IMR-90 (cell line): Measurements from ENCODE around the gene TSC2. TPM values are rescaled to one million over a fixed set of nuclear protein-coding genes. Genes with fewer than 3 reads are reported as not detected.
A peak's percentile ranks its signal among the peaks of the same experiment; 100 is the strongest.

Experiments used
- ATAC-seq: fragments of 200-7000 bp; cut with Tn5 transposase; 2 replicates; pipeline ENCODE4 v1.9.1; 2020; ENCODE audit warnings: low read depth, mild to moderate bottlenecking, moderate library complexity
- BruUV-seq: library from RNA; stranded (reverse); fragments of 400-500 nt; replicated peaks from 2 replicates; lab custom pipeline; 2021; lab: Mats Ljungman, UMichigan
- CTCF ChIA-PET: fragments of 300-600 bp; formaldehyde crosslinking; extraction: SDS; loops from one replicate; lab custom pipeline; 2021; ENCODE audit warnings: antibody characterized with exemption; lab: Yijun Ruan, JAX
- POLR2A ChIA-PET: fragments of 300-600 bp; sonication (Branson Sonifier 250); formaldehyde crosslinking; loops from one replicate; lab custom pipeline; 2022; ENCODE audit warnings: antibody characterized with exemption; ENCODE audit not compliant: unreplicated experiment; lab: Charles Lee
- DNase-seq: peaks from one replicate; pipeline ENCODE4 v3.0.0; 2013
- H2AFZ ChIP-seq: replicated peaks from 2 replicates; pipeline ENCODE3; 2013; ENCODE audit warnings: low read length, mild to moderate bottlenecking; ENCODE audit not compliant: poor library complexity
- H2AK5ac ChIP-seq: 2 replicates; pipeline ENCODE4 v1.6.1; 2013; ENCODE audit warnings: low read depth, low read length, inconsistent platforms
- H2AK9ac ChIP-seq: replicated peaks from 2 replicates; pipeline ENCODE3; 2013; ENCODE audit warnings: mild to moderate bottlenecking, low read depth, low read length, moderate library complexity; ENCODE audit not compliant: poor library complexity
- H2BK120ac ChIP-seq: 2 replicates; pipeline ENCODE4 v1.6.1; 2013; ENCODE audit warnings: low read depth, low read length, inconsistent platforms
- H2BK15ac ChIP-seq: 3 replicates; pipeline ENCODE4 v1.6.1; 2013; ENCODE audit warnings: low read depth, low read length, inconsistent platforms
- H2BK20ac ChIP-seq: 2 replicates; pipeline ENCODE4 v1.6.1; 2013; ENCODE audit warnings: low read depth, mild to moderate bottlenecking, inconsistent platforms, low read length, moderate library complexity
- H2BK5ac ChIP-seq: 2 replicates; pipeline ENCODE4 v1.6.1; 2013; ENCODE audit warnings: mild to moderate bottlenecking, low read depth, low read length, inconsistent platforms; ENCODE audit not compliant: poor library complexity, severe bottlenecking
- H3K14ac ChIP-seq: replicated peaks from 2 replicates; pipeline ENCODE4 v1.6.1; 2013; ENCODE audit warnings: low read depth, low read length, inconsistent platforms
- H3K18ac ChIP-seq: 2 replicates; pipeline ENCODE4 v1.6.1; 2013; ENCODE audit warnings: low read depth, low read length, control low read depth
- H3K23ac ChIP-seq: 2 replicates; pipeline ENCODE4 v1.6.1; 2013; ENCODE audit warnings: low read depth, low read length, inconsistent platforms
- H3K27ac ChIP-seq: 2 replicates; pipeline ENCODE4 v1.5.1; 2013; ENCODE audit warnings: mild to moderate bottlenecking, control low read depth, low read length; ENCODE audit not compliant: insufficient read depth
- H3K27me3 ChIP-seq: 2 replicates; pipeline ENCODE4 v1.6.1; 2013; ENCODE audit warnings: low read length; ENCODE audit not compliant: control insufficient read depth, insufficient read depth
- H3K36me3 ChIP-seq: 2 replicates; pipeline ENCODE4 v1.6.1; 2013; ENCODE audit warnings: low read length, mixed read lengths; ENCODE audit not compliant: control insufficient read depth, insufficient read depth
- H3K4ac ChIP-seq: 2 replicates; pipeline ENCODE4 v1.6.1; 2013; ENCODE audit warnings: low read depth, low read length, inconsistent platforms
- H3K4me1 ChIP-seq: 2 replicates; pipeline ENCODE4 v1.6.1; 2013; ENCODE audit warnings: low read length, mixed read lengths; ENCODE audit not compliant: control insufficient read depth, insufficient read depth
- H3K4me2 ChIP-seq: 2 replicates; pipeline ENCODE4 v1.6.1; 2013; ENCODE audit warnings: low read depth, mild to moderate bottlenecking, control low read depth, low read length, moderate library complexity
- H3K4me3 ChIP-seq: 2 replicates; pipeline ENCODE4 v1.5.1; 2013; ENCODE audit warnings: low read depth, mild to moderate bottlenecking, control low read depth, low read length, moderate library complexity; ENCODE audit not compliant: insufficient read depth
- H3K56ac ChIP-seq: 2 replicates; pipeline ENCODE4 v1.6.1; 2013; ENCODE audit warnings: low read length, inconsistent platforms; ENCODE audit not compliant: insufficient read depth; ENCODE audit errors: extremely low read depth
- H3K79me1 ChIP-seq, 2 experiments: 2 replicates each; pipeline ENCODE4 v1.6.1; 2013; ENCODE audit warnings: low read length in 2 of 2, inconsistent platforms in 1 of 2, low read depth in 1 of 2
- H3K9ac ChIP-seq: 2 replicates; pipeline ENCODE4 v1.6.1; 2013; ENCODE audit warnings: low read depth, low read length, control low read depth
- H3K9me1 ChIP-seq: 2 replicates; pipeline ENCODE4 v1.6.1; 2013; ENCODE audit warnings: low read length, inconsistent platforms; ENCODE audit not compliant: insufficient read depth
- H3K9me3 ChIP-seq: 2 replicates; pipeline ENCODE4 v1.6.1; 2013; ENCODE audit warnings: low read length; ENCODE audit not compliant: control insufficient read depth, insufficient read depth
- H4K20me1 ChIP-seq: 2 replicates; pipeline ENCODE4 v1.6.1; 2013; ENCODE audit warnings: low read length, inconsistent platforms; ENCODE audit not compliant: insufficient read depth
- H4K5ac ChIP-seq: 2 replicates; pipeline ENCODE4 v1.6.1; 2013; ENCODE audit warnings: mild to moderate bottlenecking, low read depth, low read length, control low read depth
- H4K8ac ChIP-seq, 2 experiments: 2 replicates each; pipeline ENCODE4 v1.6.1; 2013; ENCODE audit warnings: low read depth in 2 of 2, low read length in 2 of 2, control low read depth in 1 of 2, inconsistent platforms in 1 of 2
- H4K91ac ChIP-seq: 2 replicates; pipeline ENCODE4 v1.6.1; 2013; ENCODE audit warnings: low read depth, low read length, inconsistent platforms; ENCODE audit not compliant: insufficient read depth
- BHLHE40 ChIP-seq: fragments of 150-350 bp; IDR thresholded peaks from 2 replicates; pipeline ENCODE4 v1.6.1; 2016; ENCODE audit warnings: mild to moderate bottlenecking, low read depth, low read length
- CEBPB ChIP-seq: IDR thresholded peaks from 2 replicates; pipeline ENCODE4 v1.6.1; 2012; ENCODE audit warnings: low read depth, low read length, improper control_type of control experiment
- CHD1 ChIP-seq: IDR thresholded peaks from 2 replicates; pipeline ENCODE4 v1.6.1; 2012; ENCODE audit warnings: low read depth, low read length, improper control_type of control experiment
- FOS ChIP-seq: fragments of 150-350 bp; IDR thresholded peaks from 2 replicates; pipeline ENCODE4 v1.6.1; 2016; ENCODE audit warnings: low read depth, low read length
- MAFK ChIP-seq: IDR thresholded peaks from 2 replicates; pipeline ENCODE4 v1.6.1; 2012; ENCODE audit warnings: low read depth, low read length, improper control_type of control experiment
- MAZ ChIP-seq: IDR thresholded peaks from 2 replicates; pipeline ENCODE4 v1.6.1; 2012; ENCODE audit warnings: low read depth, mild to moderate bottlenecking, low read length, improper control_type of control experiment, moderate library complexity, borderline replicate concordance
- MXI1 ChIP-seq: IDR thresholded peaks from 2 replicates; pipeline ENCODE4 v1.6.1; 2012; ENCODE audit warnings: low read depth, mild to moderate bottlenecking, low read length, moderate library complexity, borderline replicate concordance
- NFE2L2 ChIP-seq: fragments of 150-350 bp; IDR thresholded peaks from 2 replicates; pipeline ENCODE4 v1.6.1; 2016; ENCODE audit warnings: low read depth, mild to moderate bottlenecking, low read length
- POLR2A ChIP-seq: IDR thresholded peaks from 2 replicates; pipeline ENCODE4 v1.6.1; 2012; ENCODE audit warnings: mild to moderate bottlenecking, low read depth, low read length
- RAD21 ChIP-seq: IDR thresholded peaks from 2 replicates; pipeline ENCODE4 v1.6.1; 2012; ENCODE audit warnings: low read length, improper control_type of control experiment
- RCOR1 ChIP-seq: IDR thresholded peaks from 2 replicates; pipeline ENCODE4 v1.6.1; 2012; ENCODE audit warnings: mild to moderate bottlenecking, low read length, improper control_type of control experiment; ENCODE audit not compliant: insufficient replicate concordance
- RFX5 ChIP-seq: IDR thresholded peaks from 2 replicates; pipeline ENCODE4 v1.8.0; 2012; ENCODE audit warnings: low read depth, mild to moderate bottlenecking, low read length, moderate library complexity
- SMC3 ChIP-seq: fragments of 150-350 bp; IDR thresholded peaks from 2 replicates; pipeline ENCODE4 v1.6.1; 2016; ENCODE audit warnings: low read depth, mild to moderate bottlenecking, antibody characterized with exemption, low read length, moderate library complexity
- WGBS, 2 experiments: methylation state at CpG; one replicate each; pipeline versions ENCODE4 v1.1.5 to v1.1.7; 2013; ENCODE audit warnings: missing lambda C conversion rate in 2 of 2; ENCODE audit not compliant: insufficient read length in 1 of 2; ENCODE audit errors: extremely low coverage in 2 of 2; 5-methylcytosine and 5-hydroxymethylcytosine counted together
- dilution Hi-C: fragments of 300-500 bp; cut with HindIII; formaldehyde crosslinking; loops from one replicate; pipeline ENCODE4 v1.14.3; 2018; ENCODE audit warnings: low sequenced_read_pairs; ENCODE audit not compliant: unreplicated experiment
- in situ Hi-C: fragments of 300-500 bp; cut with MboI; formaldehyde crosslinking; loops from 3 replicates; pipeline ENCODE4 v1.14.3; 2019; ENCODE audit warnings: low sequenced_read_pairs, inconsistent platforms, mixed read lengths
- intact Hi-C: fragments of 100-400 bp; cut with micrococcal nuclease; formaldehyde crosslinking; loops from 2 replicates; pipeline ENCODE4 v1.10.0; 2022
- polyA plus RNA-seq, 3 experiments: library from polyadenylated mRNA; depleted of rRNA; stranded (reverse); fragments of >200 nt; gene quantifications; 2 replicates each; pipeline ENCODE4 v1.2.3, GENCODE V29; 2012; ENCODE audit warnings: low replicate concordance in 1 of 3
- total RNA-seq: library from RNA; depleted of rRNA; stranded (reverse); fragments of >200 nt; gene quantifications from 2 replicates; pipeline ENCODE4 v1.2.3, GENCODE V29; 2012
- TF ChIP-seq, protein P1 (sequence below): fragments of 150-350 bp; IDR thresholded peaks from 2 replicates; pipeline ENCODE4 v1.6.1; 2016; ENCODE audit warnings: low read depth, mild to moderate bottlenecking, low read length, moderate library complexity, borderline replicate concordance
- TF ChIP-seq, protein P2 (sequence below): fragments of 150-350 bp; IDR thresholded peaks from 2 replicates; pipeline ENCODE4 v1.6.1; 2017; ENCODE audit warnings: mild to moderate bottlenecking, antibody characterized with exemption, low read length, low read depth
- TF ChIP-seq, protein P3 (sequence below): conservative IDR thresholded peaks from 2 replicates; pipeline ENCODE4 v1.5.1; 2012; ENCODE audit warnings: mild to moderate bottlenecking, low read depth, low read length, improper control_type of control experiment

The TSC2 gene
- total and polyA plus RNA-seq, 2 of the 4 experiments (the other 2 are of a cell fraction): 31.4 to 88.6 TPM

DNA sequence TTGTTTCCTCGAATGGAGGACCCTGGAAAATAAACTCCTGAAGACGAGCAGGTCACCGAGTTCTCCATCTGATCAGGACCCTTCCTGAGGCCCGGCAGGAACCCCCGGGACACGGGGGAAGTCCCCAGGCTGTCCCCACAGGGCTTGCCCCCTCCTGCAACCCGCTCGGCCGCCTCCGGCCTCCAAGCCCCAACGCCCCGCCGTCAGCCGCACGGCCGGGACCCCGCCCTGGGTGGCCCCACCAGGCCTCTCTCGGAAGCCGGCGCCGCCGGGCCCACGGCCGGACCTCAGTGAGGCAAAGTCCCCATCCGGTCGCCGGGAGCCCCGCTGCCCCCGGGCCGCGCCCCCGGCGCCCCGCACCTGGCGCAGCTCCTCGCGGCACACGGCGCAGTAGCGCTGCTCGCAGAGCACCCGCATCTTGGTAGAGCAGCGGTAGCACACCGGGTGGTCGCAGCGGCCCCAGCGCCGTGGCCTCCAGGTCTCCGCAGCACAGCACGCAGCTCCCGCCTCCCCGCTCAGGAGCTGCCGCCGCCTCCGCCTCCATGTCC, 38.5 kb upstream of the TSC2 start:
- H3K9me3 ChIP-seq: no peaks in the 10 kb centered on the region
- ATAC-seq (peak; percentile 36), DNase-seq (no peak)
- H3K18ac ChIP-seq: no peak overlapping the region
- no peaks in the 10 kb centered on the region for H3K27me3 ChIP-seq
- peak overlapping the region; percentile 88 for H3K27ac ChIP-seq
- H2BK20ac ChIP-seq: no peak overlapping the region
- no peak overlapping the region for H2BK15ac ChIP-seq
- H3K4me2 ChIP-seq: peak overlapping the region; percentile 97
- H3K9me1 ChIP-seq: peaks cover 8% of the 10 kb centered on the region; the same call in 1 of the 2 replicates
- intact Hi-C loops (no loop called here), in situ Hi-C loops (no loop called here), dilution Hi-C loops (no loop called here)
- 2% methylated on average over 11 of the region's 55 CpGs; no CpG with 5 or more reads in 1 of the 2 experiments for WGBS, 2 experiments
- H3K14ac ChIP-seq: peak overlapping the region; percentile 85
- H3K4ac ChIP-seq: peak overlapping the region; percentile 80
- peaks cover 13 to 59% of the 10 kb centered on the region in 2 experiments; a peak in 3 of 4 replicates for H3K79me1 ChIP-seq
- peak overlapping the region; percentile 71 for H3K56ac ChIP-seq
- H4K91ac ChIP-seq: peak overlapping the region; percentile 24; the same call in 1 of the 2 replicates
- H3K36me3 ChIP-seq: peaks cover 9% of the 10 kb centered on the region
- H2AFZ ChIP-seq: peak overlapping the region; percentile 79
- H3K4me3 ChIP-seq: peak overlapping the region; percentile 75
- ChIA-PET POLR2A (no interaction called here), CTCF (no interaction called here)
- peak overlapping the region; percentile 83 for H2AK5ac ChIP-seq
- H2BK5ac ChIP-seq: peak overlapping the region; percentile 60
- H4K5ac ChIP-seq: peak overlapping the region; percentile 40
- H4K20me1 ChIP-seq: peaks cover 49% of the 10 kb centered on the region
- H4K8ac ChIP-seq: peak overlapping the region in 1 of 2 experiments; percentile 37; a peak in 2 of 4 replicates
- no peak overlapping the region for H2BK120ac ChIP-seq
- H3K23ac ChIP-seq: peak overlapping the region; percentile 95; the same call in 1 of the 2 replicates
- peak overlapping the region; percentile 95 for H3K9ac ChIP-seq
- no TSS peak for BruUV-seq
- H2AK9ac ChIP-seq: peak overlapping the region; percentile 98
- peaks cover 25% of the 10 kb centered on the region for H3K4me1 ChIP-seq
- TF ChIP-seq, protein P1, sequence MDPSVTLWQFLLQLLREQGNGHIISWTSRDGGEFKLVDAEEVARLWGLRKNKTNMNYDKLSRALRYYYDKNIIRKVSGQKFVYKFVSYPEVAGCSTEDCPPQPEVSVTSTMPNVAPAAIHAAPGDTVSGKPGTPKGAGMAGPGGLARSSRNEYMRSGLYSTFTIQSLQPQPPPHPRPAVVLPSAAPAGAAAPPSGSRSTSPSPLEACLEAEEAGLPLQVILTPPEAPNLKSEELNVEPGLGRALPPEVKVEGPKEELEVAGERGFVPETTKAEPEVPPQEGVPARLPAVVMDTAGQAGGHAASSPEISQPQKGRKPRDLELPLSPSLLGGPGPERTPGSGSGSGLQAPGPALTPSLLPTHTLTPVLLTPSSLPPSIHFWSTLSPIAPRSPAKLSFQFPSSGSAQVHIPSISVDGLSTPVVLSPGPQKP: no peak
- no peak for TF ChIP-seq POLR2A
- no peak for TF ChIP-seq MAFK
- no peak for TF ChIP-seq SMC3
- no peak for TF ChIP-seq RCOR1
- TF ChIP-seq, protein P2, sequence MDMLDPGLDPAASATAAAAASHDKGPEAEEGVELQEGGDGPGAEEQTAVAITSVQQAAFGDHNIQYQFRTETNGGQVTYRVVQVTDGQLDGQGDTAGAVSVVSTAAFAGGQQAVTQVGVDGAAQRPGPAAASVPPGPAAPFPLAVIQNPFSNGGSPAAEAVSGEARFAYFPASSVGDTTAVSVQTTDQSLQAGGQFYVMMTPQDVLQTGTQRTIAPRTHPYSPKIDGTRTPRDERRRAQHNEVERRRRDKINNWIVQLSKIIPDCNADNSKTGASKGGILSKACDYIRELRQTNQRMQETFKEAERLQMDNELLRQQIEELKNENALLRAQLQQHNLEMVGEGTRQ: no peak
- no peak for TF ChIP-seq CEBPB
- TF ChIP-seq NFE2L2: no peak
- TF ChIP-seq, protein P3, sequence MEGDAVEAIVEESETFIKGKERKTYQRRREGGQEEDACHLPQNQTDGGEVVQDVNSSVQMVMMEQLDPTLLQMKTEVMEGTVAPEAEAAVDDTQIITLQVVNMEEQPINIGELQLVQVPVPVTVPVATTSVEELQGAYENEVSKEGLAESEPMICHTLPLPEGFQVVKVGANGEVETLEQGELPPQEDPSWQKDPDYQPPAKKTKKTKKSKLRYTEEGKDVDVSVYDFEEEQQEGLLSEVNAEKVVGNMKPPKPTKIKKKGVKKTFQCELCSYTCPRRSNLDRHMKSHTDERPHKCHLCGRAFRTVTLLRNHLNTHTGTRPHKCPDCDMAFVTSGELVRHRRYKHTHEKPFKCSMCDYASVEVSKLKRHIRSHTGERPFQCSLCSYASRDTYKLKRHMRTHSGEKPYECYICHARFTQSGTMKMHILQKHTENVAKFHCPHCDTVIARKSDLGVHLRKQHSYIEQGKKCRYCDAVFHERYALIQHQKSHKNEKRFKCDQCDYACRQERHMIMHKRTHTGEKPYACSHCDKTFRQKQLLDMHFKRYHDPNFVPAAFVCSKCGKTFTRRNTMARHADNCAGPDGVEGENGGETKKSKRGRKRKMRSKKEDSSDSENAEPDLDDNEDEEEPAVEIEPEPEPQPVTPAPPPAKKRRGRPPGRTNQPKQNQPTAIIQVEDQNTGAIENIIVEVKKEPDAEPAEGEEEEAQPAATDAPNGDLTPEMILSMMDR: no peak
- TF ChIP-seq MXI1: no peak
- TF ChIP-seq RAD21: no peak
- no peak for TF ChIP-seq MAZ
- no peak; the same call in 1 of the 2 replicates for TF ChIP-seq CHD1
- no peak for TF ChIP-seq BHLHE40
- TF ChIP-seq RFX5: no peak
- no peak for TF ChIP-seq FOS
